ENCODE results near the gene KLHDC10. TPM values are rescaled to one million over a fixed set of nuclear protein-coding genes. Genes with fewer than 3 reads are reported as not detected.
"Not testable (repeated sequence)": the region's sequence is repeated elsewhere in the genome, so short reads cannot be mapped to it uniquely, and the experiment has no call there.

KLHDC10 gene
- total RNA-seq, 1 donor from 2014 or later: 43.6 TPM

- peak overlapping the region; percentile 87 for H3K27ac Mint-ChIP-seq
- H3K4me1 Mint-ChIP-seq (ENCODE audit: unreplicated experiment): peaks cover 4% of the 10 kb centered on the region
- no peak for DNase-seq (ENCODE audit: extremely low spot score, unreplicated experiment)
- peak overlapping the region; percentile 42 for H3K4me3 Mint-ChIP-seq
- no peak for TF ChIP-seq CTCF (conservative IDR thresholded peaks at IDR 0.05)
- H3K9me3 Mint-ChIP-seq: no peaks in the 10 kb centered on the region
- no peaks in the 10 kb centered on the region for H3K27me3 Mint-ChIP-seq
- peaks cover 18% of the 10 kb centered on the region for H3K36me3 Mint-ChIP-seq
These were observed 44.4 kb downstream of the KLHDC10 start for GRCh38 chr7:130114776-130115175.

DNA sequence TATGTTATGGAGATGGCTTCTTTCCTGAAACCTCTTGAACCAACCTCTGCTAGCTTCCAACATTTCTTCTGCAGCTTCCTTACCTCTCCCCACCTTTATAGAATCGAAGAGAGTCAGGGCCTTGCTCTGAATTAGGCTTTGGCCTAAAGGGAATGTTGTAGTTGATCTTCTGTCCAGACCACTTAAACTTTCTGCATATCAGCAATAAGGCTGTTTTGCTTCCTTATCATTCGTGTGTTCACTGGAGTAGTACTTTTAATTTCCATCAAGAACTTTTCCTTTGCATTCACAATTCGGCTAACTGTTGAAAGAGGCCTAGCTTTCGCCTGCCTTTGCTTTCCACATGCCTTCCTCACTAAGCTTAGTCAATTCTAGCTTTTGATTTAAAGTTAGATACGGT, 48.0 kb downstream of the KLHDC10 start:
- H3K36me3 Mint-ChIP-seq: peaks cover 34% of the 10 kb centered on the region
- no peak overlapping the region for H3K27ac Mint-ChIP-seq
- no peak overlapping the region for H3K4me3 Mint-ChIP-seq
- no peak for DNase-seq (ENCODE audit: extremely low spot score, unreplicated experiment)
- no peaks in the 10 kb centered on the region for H3K27me3 Mint-ChIP-seq
- H3K9me3 Mint-ChIP-seq: no peaks in the 10 kb centered on the region
- TF ChIP-seq CTCF (conservative IDR thresholded peaks at IDR 0.05): no peak
- H3K4me1 Mint-ChIP-seq (ENCODE audit: unreplicated experiment): peaks cover 4% of the 10 kb centered on the region

DNA sequence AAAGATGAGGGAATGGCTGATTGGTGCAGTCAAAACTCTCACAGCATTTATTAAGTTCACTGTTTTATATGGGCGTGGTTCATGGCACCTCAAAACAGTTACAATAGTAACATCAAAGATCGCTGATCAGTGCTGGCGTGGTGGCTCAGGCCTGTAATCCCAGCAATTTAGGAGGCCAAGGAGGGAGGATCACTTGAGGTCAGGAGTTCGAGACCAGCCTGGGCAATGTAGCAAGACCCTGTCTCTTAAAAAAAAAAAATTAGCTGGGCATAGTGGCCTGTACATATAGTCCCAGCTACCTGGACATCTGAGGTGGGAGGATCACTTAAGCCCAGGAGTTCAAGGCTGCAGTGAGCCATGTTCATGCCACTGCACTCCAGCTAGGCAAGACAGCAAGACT, 48.5 kb downstream of the KLHDC10 start:
- H3K36me3 Mint-ChIP-seq: peaks cover 39% of the 10 kb centered on the region
- H3K27me3 Mint-ChIP-seq: no peaks in the 10 kb centered on the region
- no peaks in the 10 kb centered on the region for H3K9me3 Mint-ChIP-seq
- H3K4me1 Mint-ChIP-seq (ENCODE audit: unreplicated experiment): peaks cover 4% of the 10 kb centered on the region
- DNase-seq (ENCODE audit: extremely low spot score, unreplicated experiment): no peak
- no peak overlapping the region for H3K4me3 Mint-ChIP-seq
- TF ChIP-seq CTCF (conservative IDR thresholded peaks at IDR 0.05): no peak
- H3K27ac Mint-ChIP-seq: no peak overlapping the region

DNA sequence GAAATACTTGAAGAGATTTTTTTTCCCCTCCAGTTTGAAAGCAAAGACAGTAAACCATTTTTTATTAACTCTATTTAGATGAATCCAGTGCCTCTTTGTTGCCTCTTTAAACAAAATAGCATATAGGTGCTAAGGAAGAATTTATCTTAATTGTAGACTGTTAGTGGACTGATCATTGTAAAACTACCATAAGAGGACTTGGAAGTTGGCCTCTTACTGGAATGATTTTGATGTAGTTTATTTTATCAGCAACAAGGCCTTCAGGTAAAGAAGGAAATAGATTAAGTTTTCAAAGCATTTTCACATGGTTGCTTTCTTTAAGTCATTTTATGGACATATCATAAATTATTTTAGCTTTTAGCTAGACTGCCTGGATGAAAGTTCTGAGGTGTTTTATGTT, 53.2 kb downstream of the KLHDC10 start:
- no peak for TF ChIP-seq CTCF (conservative IDR thresholded peaks at IDR 0.05)
- peaks cover 47% of the 10 kb centered on the region for H3K36me3 Mint-ChIP-seq
- H3K4me3 Mint-ChIP-seq: no peak overlapping the region

GRCh38 chr7:130124711-130125110, 54.4 kb downstream of the KLHDC10 start:
- Mint-ChIP-seq H3K9me3 (no peaks in the 10 kb centered on the region), H3K4me3 (no peak overlapping the region), H3K27me3 (no peaks in the 10 kb centered on the region), H3K27ac (no peak overlapping the region), H3K36me3 (peaks cover 53% of the 10 kb centered on the region), H3K4me1 (ENCODE audit: unreplicated experiment) (peaks cover 13% of the 10 kb centered on the region)
- DNase-seq (ENCODE audit: extremely low spot score, unreplicated experiment): no peak
- TF ChIP-seq CTCF (conservative IDR thresholded peaks at IDR 0.05): no peak

More for the DNA sequence above, 53.2 kb downstream of the KLHDC10 start:
- Mint-ChIP-seq H3K27ac (no peak overlapping the region), H3K27me3 (no peaks in the 10 kb centered on the region), H3K4me1 (ENCODE audit: unreplicated experiment) (peaks cover 13% of the 10 kb centered on the region), H3K9me3 (no peaks in the 10 kb centered on the region)
- no peak for DNase-seq (ENCODE audit: extremely low spot score, unreplicated experiment)

- not testable (repeated sequence) for H3K9me3 Mint-ChIP-seq; H3K27me3 Mint-ChIP-seq; DNase-seq (ENCODE audit: extremely low spot score, unreplicated experiment); H3K27ac Mint-ChIP-seq; H3K4me3 Mint-ChIP-seq
- Mint-ChIP-seq H3K4me1 (ENCODE audit: unreplicated experiment) (peaks cover 20% of the 10 kb centered on the region), H3K36me3 (peaks cover 60% of the 10 kb centered on the region)
These were observed 56.5 kb downstream of the KLHDC10 start for GRCh38 chr7:130126840-130127239.
